Astrocyte of the cerebellum (primary cell): ENCODE data around the gene RNF207.

ENCODE experiments used
- DNase-seq: peaks from one replicate; pipeline ENCODE4 v3.0.0-alpha.2; 2011; ENCODE audit warnings: low read depth
- H3K4me3 ChIP-seq: 2 replicates; pipeline ENCODE4 v1.5.1; 2011; ENCODE audit warnings: mild to moderate bottlenecking, low read depth, low read length, moderate library complexity
- in situ Hi-C: cut with HindIII; loops from 2 replicates; pipeline ENCODE4 v1.10.0; 2017; ENCODE audit warnings: low sequenced_read_pairs
- TF ChIP-seq, protein P1 (sequence below): IDR thresholded peaks from 2 replicates; pipeline ENCODE4 v1.5.1; 2012; ENCODE audit warnings: low read length, low read depth, moderate library complexity, mild to moderate bottlenecking; ENCODE audit errors: missing control alignments

Gene RNF207

DNA sequence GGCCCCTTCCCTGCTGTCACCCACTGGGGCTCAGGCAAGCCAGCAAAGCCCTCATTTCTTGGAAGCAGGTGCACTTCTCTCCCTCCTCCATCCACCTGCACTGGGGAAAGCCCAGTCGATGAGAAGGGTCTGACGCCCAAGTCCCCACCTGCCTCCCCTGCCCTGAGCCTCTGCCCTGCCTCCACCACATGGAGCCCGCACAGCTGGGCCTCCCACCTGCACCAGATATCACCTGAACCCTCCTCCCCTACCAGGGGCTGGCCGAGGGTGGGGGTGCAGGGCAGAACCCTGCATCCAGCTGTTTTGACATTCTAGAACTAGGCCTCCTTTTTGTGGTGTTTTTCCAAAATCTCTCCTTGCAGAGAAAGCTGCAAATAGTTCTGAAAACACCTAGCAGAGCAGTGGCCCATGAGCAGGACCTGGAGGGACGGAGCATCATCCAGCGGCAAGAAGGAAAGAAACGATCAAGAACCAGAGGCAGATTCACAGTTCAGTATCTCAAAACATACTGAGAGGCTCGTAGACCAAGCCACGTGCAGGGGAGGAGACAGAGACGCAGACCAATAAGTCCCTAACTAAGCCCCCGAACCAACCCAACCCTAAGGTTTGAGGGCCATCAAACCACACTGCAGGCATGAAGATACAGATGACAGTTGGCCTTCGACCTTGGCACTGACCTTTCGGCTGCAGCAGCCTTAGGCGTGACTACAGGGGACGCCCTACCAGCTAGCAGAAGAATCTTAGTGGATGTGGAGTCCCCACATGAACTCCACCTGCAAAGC lies 42.5 kb upstream of the RNF207 start:
- TF ChIP-seq, protein P1, sequence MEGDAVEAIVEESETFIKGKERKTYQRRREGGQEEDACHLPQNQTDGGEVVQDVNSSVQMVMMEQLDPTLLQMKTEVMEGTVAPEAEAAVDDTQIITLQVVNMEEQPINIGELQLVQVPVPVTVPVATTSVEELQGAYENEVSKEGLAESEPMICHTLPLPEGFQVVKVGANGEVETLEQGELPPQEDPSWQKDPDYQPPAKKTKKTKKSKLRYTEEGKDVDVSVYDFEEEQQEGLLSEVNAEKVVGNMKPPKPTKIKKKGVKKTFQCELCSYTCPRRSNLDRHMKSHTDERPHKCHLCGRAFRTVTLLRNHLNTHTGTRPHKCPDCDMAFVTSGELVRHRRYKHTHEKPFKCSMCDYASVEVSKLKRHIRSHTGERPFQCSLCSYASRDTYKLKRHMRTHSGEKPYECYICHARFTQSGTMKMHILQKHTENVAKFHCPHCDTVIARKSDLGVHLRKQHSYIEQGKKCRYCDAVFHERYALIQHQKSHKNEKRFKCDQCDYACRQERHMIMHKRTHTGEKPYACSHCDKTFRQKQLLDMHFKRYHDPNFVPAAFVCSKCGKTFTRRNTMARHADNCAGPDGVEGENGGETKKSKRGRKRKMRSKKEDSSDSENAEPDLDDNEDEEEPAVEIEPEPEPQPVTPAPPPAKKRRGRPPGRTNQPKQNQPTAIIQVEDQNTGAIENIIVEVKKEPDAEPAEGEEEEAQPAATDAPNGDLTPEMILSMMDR = no peak
- no peak overlapping the region for H3K4me3 ChIP-seq
- in situ Hi-C loops = no loop called here
- DNase-seq = no peak

DNA sequence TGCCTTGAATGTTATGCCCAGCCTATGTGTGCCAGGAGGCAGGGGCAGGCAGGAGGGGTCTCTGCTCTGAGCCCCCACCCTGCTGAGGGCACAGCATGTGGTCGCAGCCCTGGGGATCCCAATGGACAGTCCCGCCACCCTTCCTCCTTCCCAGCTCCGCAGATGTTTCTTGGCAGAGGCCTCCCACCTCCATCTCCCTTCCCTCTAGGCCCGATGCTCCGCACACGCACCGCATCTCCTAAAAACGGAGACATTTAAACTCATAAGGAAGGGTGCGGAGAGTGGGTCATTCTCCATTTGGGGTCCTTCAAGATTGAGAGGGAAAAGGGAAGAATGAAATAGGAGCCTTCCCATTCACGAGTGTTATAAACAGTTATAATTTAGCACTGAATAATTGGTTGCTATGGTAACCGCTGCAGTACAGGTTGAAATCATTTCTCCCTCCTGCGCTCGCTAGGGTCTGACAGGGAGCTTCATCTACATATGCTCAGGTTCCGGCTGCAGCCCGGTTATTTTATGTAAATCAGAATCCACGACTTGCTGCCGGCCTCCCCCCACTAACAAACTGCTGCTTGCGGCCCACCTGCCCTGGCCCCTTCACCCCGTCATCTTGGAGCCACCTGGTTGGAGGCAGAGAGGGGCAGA lies 41.8 kb upstream of the RNF207 start:
- H3K4me3 ChIP-seq = no peak overlapping the region
- TF ChIP-seq, protein P1 = no peak
- DNase-seq = no peak
- in situ Hi-C loops = no loop called here

DNA sequence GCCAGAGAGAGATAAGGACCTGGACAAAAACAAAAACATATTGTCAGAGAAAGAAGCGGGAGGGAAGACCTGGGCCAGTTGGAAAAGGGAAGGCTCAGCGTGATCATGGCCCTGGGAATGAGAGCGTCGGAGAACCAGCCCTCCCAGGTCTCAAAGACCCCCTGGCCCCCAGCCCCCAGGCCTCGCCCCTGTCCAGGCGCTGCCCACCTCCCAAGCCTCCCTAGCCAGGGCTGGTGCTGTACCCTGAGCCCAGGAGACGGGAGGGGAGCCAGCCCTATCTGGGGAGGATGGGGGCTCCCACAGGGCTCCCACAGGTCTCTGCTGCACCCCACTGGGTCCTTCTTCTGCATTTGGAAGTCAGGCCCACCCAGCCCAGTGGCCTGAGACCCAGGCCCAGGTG lies 40.9 kb upstream of the RNF207 start:
- in situ Hi-C loops = no loop called here
- TF ChIP-seq, protein P1 = no peak
- no peak overlapping the region for H3K4me3 ChIP-seq
- no peak for DNase-seq

DNA sequence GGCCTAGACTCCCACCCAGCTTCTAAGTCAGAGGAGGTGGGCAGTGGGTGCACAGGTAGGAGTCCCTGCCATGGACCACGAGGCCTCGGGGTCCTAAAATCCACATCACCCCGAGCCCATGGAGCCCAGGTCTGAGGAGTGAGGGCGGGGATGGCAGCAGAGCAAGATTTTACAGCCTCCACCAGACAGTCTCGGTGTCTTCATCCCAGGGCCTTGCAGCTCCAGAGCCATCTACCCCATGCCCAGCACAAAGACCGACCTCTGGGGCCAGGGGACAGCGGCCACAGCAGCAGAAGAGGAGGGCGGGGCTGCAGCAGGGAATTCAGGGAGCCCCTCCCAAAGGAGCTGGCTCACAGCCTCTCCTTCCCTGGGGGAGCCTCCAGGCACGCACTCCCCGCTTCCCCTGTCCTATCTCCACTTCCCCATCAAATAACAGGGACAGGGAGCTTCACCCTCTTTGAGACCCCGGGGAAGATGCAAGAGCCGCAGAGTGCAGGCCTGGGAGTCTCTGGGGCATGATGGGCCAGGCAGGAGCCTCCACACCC lies 40.4 kb upstream of the RNF207 start:
- TF ChIP-seq, protein P1 = no peak
- H3K4me3 ChIP-seq = no peak overlapping the region
- in situ Hi-C loops = no loop called here
- DNase-seq = no peak

DNA sequence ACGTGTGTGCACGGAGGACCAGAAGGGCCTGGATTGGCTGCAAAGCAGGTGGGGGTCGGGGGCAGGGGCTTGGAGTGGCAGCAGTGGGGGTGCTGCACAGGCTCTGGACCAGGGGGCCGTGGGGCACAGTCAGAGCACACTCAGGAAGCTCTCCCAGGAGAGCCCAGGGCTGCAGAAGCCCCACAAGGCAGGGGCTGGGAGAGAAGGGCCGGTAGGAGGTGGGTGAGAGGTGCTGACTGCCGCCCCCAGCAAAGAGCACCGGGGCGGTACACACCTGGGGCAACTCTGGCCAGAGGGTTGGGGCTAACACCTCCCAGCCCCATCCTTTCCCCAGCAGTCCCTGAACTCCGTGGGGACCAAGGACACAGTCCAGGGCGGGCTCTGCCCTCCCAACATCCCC lies 39.7 kb upstream of the RNF207 start:
- DNase-seq = no peak
- H3K4me3 ChIP-seq = no peak overlapping the region
- in situ Hi-C loops = no loop called here
- TF ChIP-seq, protein P1 = no peak

DNA sequence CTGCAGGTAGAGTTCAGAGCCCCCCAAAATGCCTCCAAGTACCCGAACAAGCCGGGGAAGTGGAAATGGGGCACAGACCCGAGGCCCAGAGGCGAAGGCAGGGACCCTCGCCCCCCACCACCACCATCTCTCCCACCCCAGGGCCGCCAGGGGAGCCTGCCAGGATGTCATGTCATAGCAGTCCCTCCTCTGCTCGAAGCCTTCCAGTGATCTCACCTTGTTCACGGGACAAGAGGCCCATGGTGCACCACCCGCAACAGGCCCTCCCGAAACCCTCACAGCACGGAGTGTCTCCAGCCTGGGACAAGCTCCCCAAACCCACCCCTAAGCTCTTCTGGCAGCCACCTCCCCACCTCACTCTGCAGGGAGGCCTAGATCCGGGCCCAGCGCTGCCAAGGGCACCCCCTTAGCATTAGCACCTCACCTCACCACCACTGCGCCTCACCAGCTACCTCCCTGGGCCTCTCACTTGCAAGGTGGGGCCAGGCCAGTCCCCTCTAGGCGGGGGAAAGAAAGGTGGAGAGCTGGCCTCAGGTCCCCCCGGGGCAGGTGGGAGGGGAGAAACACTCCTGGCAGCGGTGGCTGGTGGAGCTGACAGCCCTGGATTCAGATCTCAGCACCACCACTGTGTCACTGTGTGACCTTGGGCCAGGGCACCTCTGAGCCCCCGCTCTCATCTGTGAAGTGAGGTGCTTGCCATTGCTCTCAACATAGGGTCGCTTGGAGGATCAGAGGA lies 39.1 kb upstream of the RNF207 start:
- in situ Hi-C loops = no loop called here
- DNase-seq = no peak
- no peak overlapping the region for H3K4me3 ChIP-seq
- TF ChIP-seq, protein P1 = no peak
